H1 (cell line): ENCODE data around the gene SAT2. TPM values are rescaled to one million over a fixed set of nuclear protein-coding genes. Genes with fewer than 3 reads are reported as not detected.

Experiments
- CTCF ChIA-PET: fragments of 300-600 bp; sonication (Branson Sonifier 250); formaldehyde crosslinking; loops from one replicate; lab custom pipeline; 2021; ENCODE audit not compliant: partially characterized antibody; lab: Charles Lee
- POLR2A ChIA-PET: fragments of 300-600 bp; sonication (Branson Sonifier 250); formaldehyde crosslinking; loops from one replicate; lab custom pipeline; 2021; ENCODE audit warnings: inconsistent platforms; ENCODE audit not compliant: partially characterized antibody; lab: Charles Lee
- DNase-seq, 2 experiments: peaks; one replicate each; pipeline versions ENCODE4 v3.0.0 to v3.0.0-alpha.2; 2010 to 2022; ENCODE audit warnings: low spot score in 2 of 2, low read depth in 1 of 2, mixed read lengths in 1 of 2
- FAIRE-seq: peaks from 2 replicates; lab custom pipeline; 2011; peaks lifted over from hg19 to GRCh38; lab: Jason Lieb, UNC
- H2AFZ ChIP-seq: 2 replicates; pipeline ENCODE4 v1.8.1; 2012; ENCODE audit warnings: low read length, inconsistent platforms
- H2AK5ac ChIP-seq: 2 replicates; pipeline ENCODE4 v1.6.1; 2013; ENCODE audit warnings: low read depth, low read length
- H2BK120ac ChIP-seq: replicated peaks from 2 replicates; pipeline ENCODE3; 2013; ENCODE audit warnings: low read depth, low read length, inconsistent platforms
- H2BK12ac ChIP-seq: 2 replicates; pipeline ENCODE4 v1.6.1; 2013; ENCODE audit warnings: low read depth, low read length
- H2BK15ac ChIP-seq: 2 replicates; pipeline ENCODE4 v1.6.1; 2013; ENCODE audit warnings: low read length
- H2BK20ac ChIP-seq: 2 replicates; pipeline ENCODE4 v1.6.1; 2013; ENCODE audit warnings: low read length
- H2BK5ac ChIP-seq: 2 replicates; pipeline ENCODE4 v1.6.1; 2013; ENCODE audit warnings: low read depth, low read length
- H3K14ac ChIP-seq: 2 replicates; pipeline ENCODE4 v1.6.1; 2013; ENCODE audit warnings: inconsistent platforms; ENCODE audit not compliant: insufficient read length
- H3K18ac ChIP-seq: 2 replicates; pipeline ENCODE4 v1.6.1; 2013; ENCODE audit warnings: low read length; ENCODE audit errors: extremely low read depth
- H3K23ac ChIP-seq: 2 replicates; pipeline ENCODE4 v1.6.1; 2013; ENCODE audit warnings: inconsistent platforms; ENCODE audit not compliant: insufficient read length
- H3K23me2 ChIP-seq: 2 replicates; pipeline ENCODE4 v1.6.1; 2013; ENCODE audit warnings: low read depth, low read length
- H3K27ac ChIP-seq: 2 replicates; pipeline ENCODE4 v1.6.1; 2011; ENCODE audit warnings: low read depth, low read length, inconsistent platforms
- H3K27me3 ChIP-seq, 4 experiments: replicated peaks in 1 of 4; 1 replicate in 1 of 4; 2 replicates in 3 of 4; pipeline versions ENCODE4 v1.6.1 to v1.8.1; 2011 to 2013; ENCODE audit warnings: low read length in 3 of 4, mild to moderate bottlenecking in 3 of 4, inconsistent platforms in 2 of 4, mixed read lengths in 2 of 4, moderate library complexity in 1 of 4; ENCODE audit not compliant: control insufficient read depth in 3 of 4, insufficient read depth in 3 of 4; ENCODE audit errors: extremely low read depth in 1 of 4
- H3K36me3 ChIP-seq, 4 experiments: 2 replicates each; pipeline versions ENCODE4 v1.6.1 to v1.8.1; 2011 to 2013; ENCODE audit warnings: mild to moderate bottlenecking in 4 of 4, low read length in 3 of 4, moderate library complexity in 2 of 4, control low read depth in 1 of 4, inconsistent platforms in 1 of 4; ENCODE audit not compliant: insufficient read depth in 4 of 4, control insufficient read depth in 2 of 4
- H3K4ac ChIP-seq: replicated peaks from 2 replicates; pipeline ENCODE3; 2013; ENCODE audit warnings: low read length, low read depth, mixed read lengths, inconsistent platforms; ENCODE audit not compliant: insufficient read length
- H3K4me1 ChIP-seq, 4 experiments: replicated peaks in 1 of 4; 1 replicate in 1 of 4; 2 replicates in 3 of 4; pipeline versions ENCODE4 v1.6.1 to v1.8.1; 2011 to 2013; ENCODE audit warnings: low read length in 3 of 4, inconsistent platforms in 2 of 4, mixed read lengths in 1 of 4; ENCODE audit not compliant: insufficient read depth in 4 of 4, control insufficient read depth in 3 of 4
- H3K4me2 ChIP-seq, 2 experiments: 2 replicates each; pipeline versions ENCODE4 v1.6.1 to v1.8.1; 2011 to 2013; ENCODE audit warnings: low read depth in 2 of 2, low read length in 2 of 2, control low read depth in 1 of 2, inconsistent platforms in 1 of 2, mild to moderate bottlenecking in 1 of 2; ENCODE audit not compliant: insufficient read depth in 1 of 2
- H3K4me3 ChIP-seq, 4 experiments: fragments of 200-600, 300-600 bp in 1 of 4; sonication (generic), shearing (Covaris generic), sonication (Bioruptor Twin) in 1 of 4; 2 replicates each; pipeline versions ENCODE4 v1.5.1 to v1.8.1; 2011 to 2016; ENCODE audit warnings: low read length in 4 of 4, low read depth in 3 of 4, control low read depth in 2 of 4, inconsistent platforms in 2 of 4, mild to moderate bottlenecking in 2 of 4, mixed read lengths in 1 of 4, moderate library complexity in 1 of 4; ENCODE audit not compliant: insufficient read depth in 2 of 4; ENCODE audit errors: extremely low read depth in 1 of 4
- H3K56ac ChIP-seq: replicated peaks from 2 replicates; pipeline ENCODE3; 2013; ENCODE audit warnings: low read depth, mild to moderate bottlenecking, mixed read lengths, low read length, inconsistent platforms; ENCODE audit not compliant: insufficient read length
- H3K79me1 ChIP-seq: 2 replicates; pipeline ENCODE4 v1.6.1; 2013; ENCODE audit warnings: low read depth, low read length, control low read depth
- H3K79me2 ChIP-seq, 2 experiments: 2 replicates each; pipeline versions ENCODE4 v1.6.1 to v1.8.1; 2012 to 2013; ENCODE audit warnings: low read length in 2 of 2, mild to moderate bottlenecking in 2 of 2, inconsistent platforms in 1 of 2; ENCODE audit not compliant: insufficient read depth in 2 of 2, control insufficient read depth in 1 of 2
- H3K9ac ChIP-seq, 4 experiments: replicated peaks in 1 of 4; 1 replicate in 1 of 4; 2 replicates in 3 of 4; pipeline versions ENCODE4 v1.6.1 to v1.8.1; 2011 to 2013; ENCODE audit warnings: low read depth in 3 of 4, low read length in 3 of 4, control low read depth in 2 of 4, mild to moderate bottlenecking in 2 of 4, moderate library complexity in 2 of 4, inconsistent platforms in 1 of 4; ENCODE audit errors: extremely low read depth in 1 of 4
- H3K9me3 ChIP-seq, 2 experiments: 2 replicates each; pipeline versions ENCODE4 v1.6.1 to v1.8.1; 2012 to 2013; ENCODE audit warnings: mild to moderate bottlenecking in 2 of 2, moderate library complexity in 2 of 2, control low read depth in 1 of 2, inconsistent platforms in 1 of 2, low read depth in 1 of 2, low read length in 1 of 2, mixed read lengths in 1 of 2; ENCODE audit not compliant: insufficient read depth in 2 of 2
- H4K20me1 ChIP-seq, 2 experiments: replicated peaks in 1 of 2; 2 replicates each; pipeline versions ENCODE3 to v1.8.1; 2011 to 2013; ENCODE audit warnings: inconsistent platforms in 2 of 2, low read length in 2 of 2, mild to moderate bottlenecking in 1 of 2; ENCODE audit not compliant: insufficient read depth in 2 of 2, control insufficient read depth in 1 of 2
- H4K5ac ChIP-seq: 2 replicates; pipeline ENCODE4 v1.6.1; 2013; ENCODE audit warnings: low read length, low read depth, mixed read lengths, inconsistent platforms; ENCODE audit not compliant: insufficient read length
- H4K8ac ChIP-seq: 2 replicates; pipeline ENCODE4 v1.8.0; 2013; ENCODE audit warnings: mild to moderate bottlenecking, moderate library complexity, low read length, inconsistent platforms; ENCODE audit not compliant: insufficient read depth; ENCODE audit errors: extremely low read depth
- H4K91ac ChIP-seq: replicated peaks from 2 replicates; pipeline ENCODE3; 2013; ENCODE audit warnings: low read length, mixed read lengths, inconsistent platforms; ENCODE audit not compliant: insufficient read length
- CTBP2 ChIP-seq: IDR thresholded peaks from 2 replicates; pipeline ENCODE4 v1.7.0; 2011; ENCODE audit warnings: borderline replicate concordance, mild to moderate bottlenecking, moderate library complexity, mixed read lengths, low read length; ENCODE audit not compliant: insufficient read depth, insufficient read length
- RFX5 ChIP-seq: IDR thresholded peaks from 2 replicates; pipeline ENCODE4 v1.6.1; 2011; ENCODE audit warnings: low read depth, low read length, improper control_type of control experiment, borderline replicate concordance
- RNF2 ChIP-seq: fragments of 200-900, 300-1000 bp; sonication (generic); IDR thresholded peaks from 2 replicates; pipeline ENCODE4 v1.7.1; 2016; ENCODE audit warnings: borderline replicate concordance, low read depth, mild to moderate bottlenecking, antibody characterized with exemption, low read length; ENCODE audit not compliant: poor library complexity, severe bottlenecking; ENCODE audit errors: missing control alignments
- SIN3A ChIP-seq, 2 experiments: IDR thresholded peaks in 1 of 2; conservative IDR thresholded peaks in 1 of 2; 2 replicates each; pipeline ENCODE4 v1.6.1; 2011 to 2012; ENCODE audit warnings: low read length in 2 of 2, improper control_type of control experiment in 1 of 2, low read depth in 1 of 2, mild to moderate bottlenecking in 1 of 2
- SIX5 ChIP-seq: IDR thresholded peaks from 2 replicates; pipeline ENCODE4 v1.6.1; 2011; ENCODE audit warnings: mild to moderate bottlenecking, low read depth, low read length
- TCF12 ChIP-seq: IDR thresholded peaks from 2 replicates; pipeline ENCODE4 v1.6.1; 2011; ENCODE audit warnings: low read depth, mild to moderate bottlenecking, low read length
- WGBS, 2 experiments: shearing (Covaris generic) in 1 of 2; methylation state at CpG; one replicate each; pipeline versions ENCODE4 v1.1.6 to v1.1.7; 2013 to 2015; ENCODE audit warnings: low lambda C conversion rate in 2 of 2, mixed read lengths in 2 of 2, inconsistent platforms in 1 of 2, low coverage in 1 of 2, missing lambda C conversion rate in 1 of 2; ENCODE audit not compliant: insufficient replicate concordance in 2 of 2, insufficient coverage in 1 of 2, insufficient read length in 1 of 2; ENCODE audit errors: extremely low coverage in 1 of 2, missing lambda C conversion rate in 1 of 2; 5-methylcytosine and 5-hydroxymethylcytosine counted together
- polyA plus RNA-seq, 7 experiments: library from polyadenylated mRNA; depleted of rRNA in 3 of 7; stranded (reverse) in 5 of 7; unstranded in 2 of 7; fragments of >200 nt in 5 of 7; fragments of 200-250 nt in 2 of 7; gene quantifications; 1 replicate in 5 of 7; 2 replicates in 1 of 7; 4 replicates in 1 of 7; pipeline versions ENCODE4 v1.2.1 to v1.2.3, GENCODE V29; 2011 to 2013; ENCODE audit warnings: missing spikeins in 2 of 7, mixed read lengths in 2 of 7
- total RNA-seq: library from RNA; stranded (reverse); fragmentation: NEBNext Ultra II Directional; extraction: Animal tissue kit (Norgen Biotek cat#: 25700); gene quantifications from 2 replicates; pipeline ENCODE4 v1.2.1, GENCODE V29; 2021

Gene SAT2
- total and polyA plus RNA-seq, 2 of the 8 experiments (the other 6 are each of a cell fraction or from before 2014, with no cell fraction given), result 36.4 to 72.3 TPM

DNA sequence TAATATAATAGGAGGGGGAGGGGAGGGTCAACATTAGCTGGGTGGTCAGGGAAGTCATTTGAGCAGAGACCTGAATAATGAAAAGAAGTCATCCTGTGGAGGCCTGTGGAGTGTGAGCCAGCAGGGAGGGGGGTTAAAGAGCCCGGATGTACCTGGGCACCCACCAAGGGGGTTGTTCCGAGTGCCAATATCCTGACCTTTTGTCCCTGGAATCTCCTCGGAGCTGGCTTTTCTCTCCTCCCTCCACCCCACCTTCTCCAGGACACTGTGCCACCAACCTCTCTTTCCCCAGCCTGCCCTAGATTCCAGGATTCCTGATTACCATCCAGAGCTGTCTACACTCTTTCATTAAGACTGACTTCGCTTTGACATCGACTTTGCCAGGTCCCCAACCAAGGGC, 8.5 kb upstream of the SAT2 start:
- H3K79me2 ChIP-seq, result no peaks in the 10 kb centered on the region
- H3K36me3 ChIP-seq, result no peaks in the 10 kb centered on the region
- 0 out of 2 replicates have a peak overlapping the region, but pooled peaks have one; percentile 16 for H2AFZ ChIP-seq
- H2BK120ac ChIP-seq, result no peak overlapping the region
- no peak overlapping the region for H2AK5ac ChIP-seq
- no peaks in the 10 kb centered on the region for H3K79me1 ChIP-seq
- H3K4ac ChIP-seq, result no peak overlapping the region
- H3K56ac ChIP-seq, result no peak overlapping the region
- H3K18ac ChIP-seq, result 0 out of 2 replicates have a peak overlapping the region, but pooled peaks have one; percentile 4
- H4K91ac ChIP-seq, result no peak overlapping the region
- FAIRE-seq (no peak), DNase-seq (no peak)
- peak overlapping the region in 1 of 2 experiments; percentile 17; a peak in 1 of 4 replicates for H3K4me2 ChIP-seq
- H3K23ac ChIP-seq, result no peak overlapping the region
- no peaks in the 10 kb centered on the region for H3K27me3 ChIP-seq
- H3K14ac ChIP-seq, result no peak overlapping the region
- peak overlapping the region; percentile 49; the same call in 1 of the 2 replicates for H2BK5ac ChIP-seq
- peaks cover 0 to 9% (median 3%) of the 10 kb centered on the region in 4 experiments; a peak in 3 of 7 replicates for H3K4me1 ChIP-seq
- no peak overlapping the region; the same call in 1 of the 2 replicates for H2BK15ac ChIP-seq
- H3K9me3 ChIP-seq, result no peaks in the 10 kb centered on the region; a peak in 1 of 4 replicates
- H4K20me1 ChIP-seq, result no peaks in the 10 kb centered on the region
- peak overlapping the region; percentile 55; the same call in 1 of the 2 replicates for H2BK12ac ChIP-seq
- no peak overlapping the region for H3K4me3 ChIP-seq
- 82% methylated on average over 5 of the region's 5 CpGs; no CpG with 5 or more reads in 1 of the 2 experiments for WGBS, 2 experiments
- peak overlapping the region; percentile 21; the same call in 1 of the 2 replicates for H2BK20ac ChIP-seq
- H4K8ac ChIP-seq, result no peak overlapping the region
- ChIA-PET POLR2A (interaction anchor here (1.6 to 79.4 kb wide), 2 partner anchors 9 to 31 kb away, joined by 11 to 2272 read pairs; partner anchors contain the start of genes ATP1B2, SAT2, TP53 and WRAP53), CTCF (interaction anchor here (0.6 to 15.7 kb wide), 8 partner anchors 18 to 1087 kb away, joined by 3 to 332 read pairs (median 45); partner anchors contain the start of genes ATP1B2, DNAH2, SOX15 and TP53)
- H3K9ac ChIP-seq, result no peak overlapping the region
- H4K5ac ChIP-seq, result no peak overlapping the region
- H3K23me2 ChIP-seq, result no peaks in the 10 kb centered on the region
- H3K27ac ChIP-seq, result no peak overlapping the region
- TF ChIP-seq SIX5, result no peak
- TF ChIP-seq RFX5, result no peak
- no peak for TF ChIP-seq CTBP2
- no peak for TF ChIP-seq RNF2
- no peak for TF ChIP-seq SIN3A (conservative IDR thresholded peaks at IDR 0.05 in 1 of 2, IDR thresholded peaks at IDR 0.05 in 1 of 2; ENCODE audit: low read depth in 1 of 2, low read length in 2 of 2)
- no peak for TF ChIP-seq TCF12
